Activated T-cell treated with anti-CD3 and anti-CD28 coated beads, Interleukin-2, amount 50 U/mL, for 72 hours (primary cell): ENCODE results near the gene RASL11B. TPM values are rescaled to one million over a fixed set of nuclear protein-coding genes. Genes with fewer than 3 reads are reported as not detected.

Experiments
- ATAC-seq, 2 donors: fragments of 150-1000 bp; cut with Tn5 transposase; replicated peaks in 1 of 2; 2 replicates each; pipeline ENCODE4 v1.10.0; 2021; ENCODE audit warnings: moderate library complexity in 2 of 2, mild to moderate bottlenecking in 1 of 2
- DNase-seq, 2 donors: peaks; one replicate each; pipeline ENCODE4 v3.0.0; 2021 to 2022; ENCODE audit warnings: mixed read lengths in 1 of 2
- H3K27ac Mint-ChIP-seq: one replicate; pipeline ENCODE4 v1.8.0; 2022; ENCODE audit warnings: mild to moderate bottlenecking, moderate library complexity, mixed read lengths
- H3K27me3 Mint-ChIP-seq: one replicate; pipeline ENCODE4 v1.8.0; 2022; ENCODE audit warnings: low read depth, mixed read lengths
- H3K36me3 Mint-ChIP-seq, 2 donors: one replicate each; pipeline ENCODE4 v1.8.0; 2022; ENCODE audit warnings: mixed read lengths in 2 of 2, mild to moderate bottlenecking in 1 of 2; ENCODE audit not compliant: insufficient read depth in 2 of 2
- H3K4me1 Mint-ChIP-seq: one replicate; pipeline ENCODE4 v1.8.0; 2022; ENCODE audit warnings: low read depth, mixed read lengths
- H3K4me3 Mint-ChIP-seq, 2 donors: one replicate each; pipeline ENCODE4 v1.8.0; 2022; ENCODE audit warnings: mild to moderate bottlenecking in 2 of 2, mixed read lengths in 2 of 2, moderate library complexity in 2 of 2
- H3K9me3 Mint-ChIP-seq, 2 donors: one replicate each; pipeline ENCODE4 v1.8.0; 2022; ENCODE audit warnings: mixed read lengths in 2 of 2
- total RNA-seq, 2 donors: library from RNA; stranded (reverse); gene quantifications; one replicate each; pipeline ENCODE4 v1.2.3, GENCODE V29; 2022

RASL11B gene
- total RNA-seq, 2 donors from 2014 or later: 0.48 to 1.4 TPM

- Mint-ChIP-seq H3K27ac (peak overlapping the region; percentile 6), H3K9me3 (peaks cover 5 to 8% of the 10 kb centered on the region in 2 donors), H3K36me3 (peaks cover 13 to 18% of the 10 kb centered on the region in 2 donors), H3K4me3 (peak overlapping the region; percentile 61 to 73), H3K4me1 (peaks cover 26% of the 10 kb centered on the region), H3K27me3 (no peaks in the 10 kb centered on the region)
- DNase-seq: no peak
- no peak for ATAC-seq
Measured at GRCh38 chr4:52889354-52889753, 27.2 kb downstream of the RASL11B start.

GRCh38 chr4:52889778-52890520 lies 27.8 kb downstream of the RASL11B start:
- H3K27ac Mint-ChIP-seq: peak overlapping the region; percentile 6
- peaks cover 5 to 8% of the 10 kb centered on the region in 2 donors for H3K9me3 Mint-ChIP-seq
- H3K27me3 Mint-ChIP-seq: no peaks in the 10 kb centered on the region

GRCh38 chr4:52890521-52890791 lies 28.3 kb downstream of the RASL11B start:
- H3K4me3 Mint-ChIP-seq: peak overlapping the region; percentile 61 to 73
- peaks cover 26% of the 10 kb centered on the region for H3K4me1 Mint-ChIP-seq
- ATAC-seq (peak; percentile 49 to 53), DNase-seq (no peak)
- H3K27ac Mint-ChIP-seq: peak overlapping the region; percentile 6
- peaks cover 13 to 18% of the 10 kb centered on the region in 2 donors for H3K36me3 Mint-ChIP-seq
- H3K9me3 Mint-ChIP-seq: peaks cover 5 to 8% of the 10 kb centered on the region in 2 donors
- H3K27me3 Mint-ChIP-seq: no peaks in the 10 kb centered on the region

More at GRCh38 chr4:52889778-52890520, 27.8 kb downstream of the RASL11B start:
- peak; percentile 32 to 54 for DNase-seq
- Mint-ChIP-seq H3K4me1 (peaks cover 26% of the 10 kb centered on the region), H3K36me3 (peaks cover 13 to 18% of the 10 kb centered on the region in 2 donors), H3K4me3 (peak overlapping the region; percentile 61 to 73)
- peak; percentile 93 to 94 for ATAC-seq

- ATAC-seq (no peak), DNase-seq (no peak)
- Mint-ChIP-seq H3K27me3 (no peaks in the 10 kb centered on the region), H3K36me3 (peaks cover 11 to 14% of the 10 kb centered on the region in 2 donors), H3K4me3 (no peak overlapping the region), H3K9me3 (peaks cover 5 to 8% of the 10 kb centered on the region in 2 donors), H3K4me1 (peaks cover 26% of the 10 kb centered on the region), H3K27ac (no peak overlapping the region)
Measured at GRCh38 chr4:52891743-52892142, 29.6 kb downstream of the RASL11B start.

GRCh38 chr4:52892880-52893279 lies 30.8 kb downstream of the RASL11B start:
- Mint-ChIP-seq H3K27ac (no peak overlapping the region), H3K4me3 (no peak overlapping the region), H3K9me3 (peaks cover 5 to 6% of the 10 kb centered on the region in 2 donors), H3K27me3 (no peaks in the 10 kb centered on the region), H3K4me1 (peaks cover 26% of the 10 kb centered on the region), H3K36me3 (peaks cover 14 to 15% of the 10 kb centered on the region in 2 donors)
- ATAC-seq (no peak), DNase-seq (no peak)

GRCh38 chr4:52894443-52894842 lies 32.3 kb downstream of the RASL11B start:
- H3K27ac Mint-ChIP-seq: no peak overlapping the region
- H3K27me3 Mint-ChIP-seq: no peaks in the 10 kb centered on the region
- no peak overlapping the region for H3K4me3 Mint-ChIP-seq
- peaks cover 18% of the 10 kb centered on the region for H3K4me1 Mint-ChIP-seq
- peaks cover 0 to 5% of the 10 kb centered on the region in 2 donors for H3K9me3 Mint-ChIP-seq
- ATAC-seq: no peak
- DNase-seq: no peak
- H3K36me3 Mint-ChIP-seq: peaks cover 6 to 13% of the 10 kb centered on the region in 2 donors

GRCh38 chr4:52903273-52903672 lies 41.2 kb downstream of the RASL11B start:
- DNase-seq: no peak
- peaks cover 5 to 7% of the 10 kb centered on the region in 2 donors for H3K36me3 Mint-ChIP-seq
- H3K4me3 Mint-ChIP-seq: no peak overlapping the region
- no peak for ATAC-seq
- no peaks in the 10 kb centered on the region for H3K27me3 Mint-ChIP-seq
- H3K4me1 Mint-ChIP-seq: no peaks in the 10 kb centered on the region
- peaks cover 0 to 2% of the 10 kb centered on the region in 2 donors for H3K9me3 Mint-ChIP-seq
- no peak overlapping the region for H3K27ac Mint-ChIP-seq

- Mint-ChIP-seq H3K4me1 (no peaks in the 10 kb centered on the region), H3K4me3 (no peak overlapping the region), H3K27ac (no peak overlapping the region), H3K27me3 (no peaks in the 10 kb centered on the region), H3K36me3 (peaks cover 4 to 5% of the 10 kb centered on the region in 2 donors), H3K9me3 (no peaks in the 10 kb centered on the region)
- no peak for ATAC-seq
- no peak for DNase-seq
Measured at GRCh38 chr4:52904421-52904820, 42.3 kb downstream of the RASL11B start.

GRCh38 chr4:52907510-52907909 lies 45.4 kb downstream of the RASL11B start:
- no peak for ATAC-seq
- Mint-ChIP-seq H3K36me3 (peaks cover 0 to 4% of the 10 kb centered on the region in 2 donors), H3K4me1 (no peaks in the 10 kb centered on the region), H3K27me3 (no peaks in the 10 kb centered on the region), H3K9me3 (no peaks in the 10 kb centered on the region), H3K4me3 (no peak overlapping the region), H3K27ac (no peak overlapping the region)
- DNase-seq: no peak

- Mint-ChIP-seq H3K27me3 (no peaks in the 10 kb centered on the region), H3K4me1 (no peaks in the 10 kb centered on the region), H3K36me3 (no peaks in the 10 kb centered on the region), H3K27ac (no peak overlapping the region), H3K4me3 (no peak overlapping the region), H3K9me3 (no peaks in the 10 kb centered on the region)
- ATAC-seq (no peak), DNase-seq (no peak)
Measured at GRCh38 chr4:52910115-52910514, 48.0 kb downstream of the RASL11B start.

- Mint-ChIP-seq H3K4me3 (no peak overlapping the region), H3K4me1 (no peaks in the 10 kb centered on the region), H3K27ac (peak overlapping the region; percentile 55), H3K9me3 (no peaks in the 10 kb centered on the region), H3K36me3 (no peaks in the 10 kb centered on the region), H3K27me3 (no peaks in the 10 kb centered on the region)
- DNase-seq (peak; percentile 80 to 81), ATAC-seq (peak; percentile 36 to 62)
Measured at GRCh38 chr4:52911684-52912294, 49.7 kb downstream of the RASL11B start.

GRCh38 chr4:52912608-52913007 lies 50.5 kb downstream of the RASL11B start:
- H3K9me3 Mint-ChIP-seq: no peaks in the 10 kb centered on the region
- no peaks in the 10 kb centered on the region for H3K36me3 Mint-ChIP-seq
- DNase-seq: no peak
- peak in 1 of 2 donors; percentile 62 for ATAC-seq
- H3K27me3 Mint-ChIP-seq: no peaks in the 10 kb centered on the region
- no peaks in the 10 kb centered on the region for H3K4me1 Mint-ChIP-seq
- no peak overlapping the region for H3K4me3 Mint-ChIP-seq
- no peak overlapping the region for H3K27ac Mint-ChIP-seq

- DNase-seq (no peak), ATAC-seq (no peak)
- H3K27me3 Mint-ChIP-seq: no peaks in the 10 kb centered on the region
- H3K4me1 Mint-ChIP-seq: no peaks in the 10 kb centered on the region
- no peak overlapping the region for H3K4me3 Mint-ChIP-seq
- H3K27ac Mint-ChIP-seq: no peak overlapping the region
- H3K36me3 Mint-ChIP-seq: no peaks in the 10 kb centered on the region
- no peaks in the 10 kb centered on the region for H3K9me3 Mint-ChIP-seq
Measured at GRCh38 chr4:52914051-52914605, 52.0 kb downstream of the RASL11B start.
